ENCODE measurements around the gene CLDN22. TPM values are rescaled to one million over a fixed set of nuclear protein-coding genes. Genes with fewer than 3 reads are reported as not detected.

CLDN22 gene
- total and polyA plus RNA-seq, 9 of the 15 experiments (the other 6 are each of a cell fraction or from before 2014, with no cell fraction given): 0.21 TPM; not detected in 8

DNA sequence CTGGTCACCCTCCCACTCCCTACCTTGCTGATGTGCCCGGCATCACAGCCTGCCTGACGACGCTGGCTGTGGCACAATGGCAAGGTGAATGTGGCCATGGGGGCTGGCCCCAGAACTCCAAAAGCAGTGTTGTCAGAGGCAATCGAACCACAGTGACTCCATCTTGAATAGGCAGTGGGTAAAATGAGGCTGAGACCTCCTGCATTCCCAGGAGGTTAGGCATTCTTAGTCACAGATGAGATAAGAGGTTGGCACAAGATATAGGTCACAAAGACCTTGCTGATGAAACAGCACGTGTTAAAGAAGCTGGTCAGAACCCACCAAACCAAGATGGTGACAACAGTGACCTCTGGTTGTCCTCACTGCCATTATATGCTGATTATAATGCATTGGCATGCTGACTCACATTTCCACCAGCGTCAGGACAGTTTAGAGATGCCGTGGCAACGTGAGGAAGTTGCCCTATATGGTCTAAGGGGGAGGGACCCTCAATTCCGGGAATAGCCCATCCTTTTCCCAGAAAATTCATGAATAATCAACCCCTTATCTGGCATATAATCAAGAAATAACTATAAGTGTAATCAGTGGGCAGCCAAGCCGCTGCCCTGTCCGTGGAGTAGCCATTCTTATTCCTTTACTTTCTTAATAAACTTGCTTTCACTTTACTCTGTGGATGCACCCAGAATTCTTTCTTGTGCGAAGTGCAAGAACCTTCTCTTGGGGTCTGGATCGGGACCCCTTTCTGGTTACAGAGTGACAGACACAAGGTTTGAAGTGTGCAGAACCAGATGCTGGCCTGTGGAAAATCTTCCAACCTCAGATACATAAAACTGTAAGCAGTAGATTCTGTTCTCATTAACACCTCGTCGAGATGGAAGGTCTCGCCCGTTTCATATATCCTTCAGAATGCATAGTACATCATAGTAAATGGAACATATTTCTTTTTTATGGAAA, 28.9 kb upstream of the CLDN22 start (continued):
- TF ChIP-seq, protein P1, sequence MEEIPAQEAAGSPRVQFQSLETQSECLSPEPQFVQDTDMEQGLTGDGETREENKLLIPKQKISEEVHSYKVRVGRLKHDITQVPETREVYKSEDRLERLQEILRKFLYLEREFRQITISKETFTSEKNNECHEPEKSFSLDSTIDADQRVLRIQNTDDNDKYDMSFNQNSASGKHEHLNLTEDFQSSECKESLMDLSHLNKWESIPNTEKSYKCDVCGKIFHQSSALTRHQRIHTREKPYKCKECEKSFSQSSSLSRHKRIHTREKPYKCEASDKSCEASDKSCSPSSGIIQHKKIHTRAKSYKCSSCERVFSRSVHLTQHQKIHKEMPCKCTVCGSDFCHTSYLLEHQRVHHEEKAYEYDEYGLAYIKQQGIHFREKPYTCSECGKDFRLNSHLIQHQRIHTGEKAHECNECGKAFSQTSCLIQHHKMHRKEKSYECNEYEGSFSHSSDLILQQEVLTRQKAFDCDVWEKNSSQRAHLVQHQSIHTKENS (CRISPR knock-in tag; IDR thresholded peaks at IDR 0.05): no peak
- peak; percentile 100 for TF ChIP-seq ZNF583 (CRISPR knock-in tag; IDR thresholded peaks at IDR 0.05)
- TF ChIP-seq, protein P2, sequence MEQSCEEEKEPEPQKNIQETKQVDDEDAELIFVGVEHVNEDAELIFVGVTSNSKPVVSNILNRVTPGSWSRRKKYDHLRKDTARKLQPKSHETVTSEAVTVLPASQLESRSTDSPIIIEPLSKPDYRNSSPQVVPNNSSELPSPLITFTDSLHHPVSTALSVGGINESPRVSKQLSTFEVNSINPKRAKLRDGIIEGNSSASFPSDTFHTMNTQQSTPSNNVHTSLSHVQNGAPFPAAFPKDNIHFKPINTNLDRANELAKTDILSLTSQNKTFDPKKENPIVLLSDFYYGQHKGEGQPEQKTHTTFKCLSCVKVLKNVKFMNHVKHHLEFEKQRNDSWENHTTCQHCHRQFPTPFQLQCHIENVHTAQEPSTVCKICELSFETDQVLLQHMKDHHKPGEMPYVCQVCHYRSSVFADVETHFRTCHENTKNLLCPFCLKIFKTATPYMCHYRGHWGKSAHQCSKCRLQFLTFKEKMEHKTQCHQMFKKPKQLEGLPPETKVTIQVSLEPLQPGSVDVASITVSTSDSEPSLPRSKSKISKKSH (CRISPR knock-in tag; IDR thresholded peaks at IDR 0.05): no peak
- TF ChIP-seq ETS2 (tag; IDR thresholded peaks at IDR 0.05; ENCODE audit: borderline replicate concordance, poor library complexity, severe bottlenecking): peak; percentile 99
- peak; percentile 99 for TF ChIP-seq HIVEP1 (CRISPR knock-in tag; IDR thresholded peaks at IDR 0.05)
- peak; percentile 95 for TF ChIP-seq HMG20A (CRISPR knock-in tag; conservative IDR thresholded peaks at IDR 0.05)
- TF ChIP-seq ZNF280A (IDR thresholded peaks at IDR 0.05; ENCODE audit: low read depth, partially characterized antibody): no peak
- TF ChIP-seq ZBTB5 (IDR thresholded peaks at IDR 0.05): no peak
- peak; percentile 22; the same call in 1 of the 2 replicates for TF ChIP-seq NKRF (IDR thresholded peaks at IDR 0.05; ENCODE audit: borderline replicate concordance)
- TF ChIP-seq, protein P3, sequence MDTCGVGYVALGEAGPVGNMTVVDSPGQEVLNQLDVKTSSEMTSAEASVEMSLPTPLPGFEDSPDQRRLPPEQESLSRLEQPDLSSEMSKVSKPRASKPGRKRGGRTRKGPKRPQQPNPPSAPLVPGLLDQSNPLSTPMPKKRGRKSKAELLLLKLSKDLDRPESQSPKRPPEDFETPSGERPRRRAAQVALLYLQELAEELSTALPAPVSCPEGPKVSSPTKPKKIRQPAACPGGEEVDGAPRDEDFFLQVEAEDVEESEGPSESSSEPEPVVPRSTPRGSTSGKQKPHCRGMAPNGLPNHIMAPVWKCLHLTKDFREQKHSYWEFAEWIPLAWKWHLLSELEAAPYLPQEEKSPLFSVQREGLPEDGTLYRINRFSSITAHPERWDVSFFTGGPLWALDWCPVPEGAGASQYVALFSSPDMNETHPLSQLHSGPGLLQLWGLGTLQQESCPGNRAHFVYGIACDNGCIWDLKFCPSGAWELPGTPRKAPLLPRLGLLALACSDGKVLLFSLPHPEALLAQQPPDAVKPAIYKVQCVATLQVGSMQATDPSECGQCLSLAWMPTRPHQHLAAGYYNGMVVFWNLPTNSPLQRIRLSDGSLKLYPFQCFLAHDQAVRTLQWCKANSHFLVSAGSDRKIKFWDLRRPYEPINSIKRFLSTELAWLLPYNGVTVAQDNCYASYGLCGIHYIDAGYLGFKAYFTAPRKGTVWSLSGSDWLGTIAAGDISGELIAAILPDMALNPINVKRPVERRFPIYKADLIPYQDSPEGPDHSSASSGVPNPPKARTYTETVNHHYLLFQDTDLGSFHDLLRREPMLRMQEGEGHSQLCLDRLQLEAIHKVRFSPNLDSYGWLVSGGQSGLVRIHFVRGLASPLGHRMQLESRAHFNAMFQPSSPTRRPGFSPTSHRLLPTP (IDR thresholded peaks at IDR 0.05; ENCODE audit: borderline replicate concordance, extremely low read depth, insufficient read length): no peak
- TF ChIP-seq EP300 (IDR thresholded peaks at IDR 0.05; ENCODE audit: low read length): peak; percentile 77

Measured in K562 (cell line).